Activated CD4-positive, alpha-beta T cell treated with anti-CD3 and anti-CD28 coated beads, Interleukin-2, Interleukin-4, amounts not matched to agents 100 ng/mL and 50 ng/mL, durations not matched to agents 16 hours and 8 hours (primary cell): ENCODE data around the gene SIGLEC10.

Experiments
- DNase-seq: peaks from one replicate; pipeline ENCODE4 v3.0.0-alpha.2; 2020; ENCODE audit warnings: low spot score

Gene SIGLEC10

DNA sequence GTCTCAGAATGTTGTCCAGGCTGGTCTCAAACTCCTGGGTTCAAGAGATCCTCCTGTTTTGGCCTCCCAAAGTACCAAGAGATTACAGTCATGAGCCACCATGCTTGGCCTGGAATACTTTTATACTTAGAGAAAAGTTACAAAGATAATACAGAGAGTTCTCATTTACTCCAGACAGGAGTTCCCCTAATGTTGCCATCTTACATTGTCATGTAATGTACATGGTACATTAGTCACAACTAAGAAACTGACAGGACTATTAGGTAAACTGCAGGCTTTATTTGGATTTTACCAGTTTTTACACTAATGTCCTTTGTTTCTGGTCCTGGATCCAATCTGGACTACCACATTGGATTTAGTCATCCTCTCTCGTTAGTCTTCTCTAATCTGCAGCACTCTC, 24.7 kb downstream of the SIGLEC10 start:
- DNase-seq, result no peak

GRCh38 chr19:51391073-51391611, 26.3 kb downstream of the SIGLEC10 start:
- no peak for DNase-seq

DNA sequence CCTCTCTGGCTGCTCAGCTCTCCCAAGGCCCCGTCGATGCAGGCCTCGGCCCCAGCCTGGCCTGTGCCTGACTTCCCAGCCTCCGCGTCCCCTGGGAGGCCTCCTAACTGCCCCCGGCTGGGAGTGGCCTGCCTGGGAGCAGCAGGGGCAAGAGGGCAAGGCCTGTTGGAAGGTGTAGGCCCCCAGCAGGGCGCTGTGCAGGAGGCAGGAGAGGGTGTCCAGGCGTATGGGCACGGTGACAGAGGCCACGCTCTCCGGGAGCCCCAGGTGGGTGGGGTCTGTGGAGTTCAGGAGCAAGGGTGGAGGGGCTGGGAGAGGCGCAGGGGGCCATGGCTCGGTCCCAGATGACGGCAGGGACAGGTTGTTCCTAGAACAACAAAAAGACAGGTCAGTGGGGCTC, 28.3 kb downstream of the SIGLEC10 start:
- no peak for DNase-seq

DNA sequence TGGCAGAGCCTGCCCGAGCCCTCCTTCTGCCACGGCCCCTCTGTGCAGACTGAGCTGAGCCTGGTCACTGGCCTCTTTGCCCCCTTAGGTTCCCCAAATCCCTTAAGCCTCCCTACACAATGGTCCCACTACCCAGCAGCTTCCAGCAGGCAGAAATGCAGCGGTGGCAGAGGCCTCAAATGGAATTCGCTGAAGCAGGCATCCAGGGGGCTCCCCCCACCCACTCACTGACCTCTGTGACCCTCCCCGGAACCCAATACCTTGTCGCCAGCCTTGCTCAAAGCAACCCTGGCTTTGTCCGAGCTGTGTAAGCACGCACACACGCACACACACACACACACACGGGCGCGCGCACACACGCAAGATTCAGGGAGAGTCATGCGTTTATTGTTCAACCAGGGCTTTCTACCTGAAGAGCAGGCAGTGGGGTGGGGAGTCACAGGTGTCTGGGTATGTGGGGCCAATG, 29.5 kb downstream of the SIGLEC10 start, which contains the start of gene LIM2:
Gene LIM2, minus strand, starts transcription at position 51 of the 466 bp plus-strand sequence. CDS start 531 bp downstream, outside the sequence.
- DNase-seq, result no peak

- no peak for DNase-seq
Observed at GRCh38 chr19:51386882-51387520, 30.4 kb downstream of the SIGLEC10 start.

DNA sequence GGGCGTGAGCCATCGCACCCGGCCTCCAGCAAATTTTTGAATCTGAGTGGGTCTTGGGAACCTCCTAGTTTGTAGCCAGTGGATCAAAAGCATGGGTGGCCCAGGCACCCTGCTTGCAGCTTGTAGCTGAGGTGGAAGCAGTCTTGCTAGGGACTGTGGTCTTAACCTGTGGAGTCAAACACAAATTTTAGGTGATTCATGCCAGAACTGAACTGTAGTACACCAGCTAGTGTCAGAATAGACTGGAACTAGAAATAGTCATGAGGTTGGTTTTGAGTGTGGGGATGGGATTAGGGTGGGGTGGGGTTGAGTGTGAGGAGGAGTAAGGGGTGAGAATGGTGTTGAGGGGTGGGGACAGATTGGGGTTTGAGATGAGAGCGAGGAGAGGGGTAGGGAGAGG, 35.4 kb downstream of the SIGLEC10 start:
- DNase-seq, result no peak

GRCh38 chr19:51380379-51380778, 37.1 kb downstream of the SIGLEC10 start:
- no peak for DNase-seq

GRCh38 chr19:51377422-51377821, 40.0 kb downstream of the SIGLEC10 start:
- DNase-seq, result no peak

- DNase-seq, result peak; percentile 69
Observed at GRCh38 chr19:51375504-51376221, 41.8 kb downstream of the SIGLEC10 start.

DNA sequence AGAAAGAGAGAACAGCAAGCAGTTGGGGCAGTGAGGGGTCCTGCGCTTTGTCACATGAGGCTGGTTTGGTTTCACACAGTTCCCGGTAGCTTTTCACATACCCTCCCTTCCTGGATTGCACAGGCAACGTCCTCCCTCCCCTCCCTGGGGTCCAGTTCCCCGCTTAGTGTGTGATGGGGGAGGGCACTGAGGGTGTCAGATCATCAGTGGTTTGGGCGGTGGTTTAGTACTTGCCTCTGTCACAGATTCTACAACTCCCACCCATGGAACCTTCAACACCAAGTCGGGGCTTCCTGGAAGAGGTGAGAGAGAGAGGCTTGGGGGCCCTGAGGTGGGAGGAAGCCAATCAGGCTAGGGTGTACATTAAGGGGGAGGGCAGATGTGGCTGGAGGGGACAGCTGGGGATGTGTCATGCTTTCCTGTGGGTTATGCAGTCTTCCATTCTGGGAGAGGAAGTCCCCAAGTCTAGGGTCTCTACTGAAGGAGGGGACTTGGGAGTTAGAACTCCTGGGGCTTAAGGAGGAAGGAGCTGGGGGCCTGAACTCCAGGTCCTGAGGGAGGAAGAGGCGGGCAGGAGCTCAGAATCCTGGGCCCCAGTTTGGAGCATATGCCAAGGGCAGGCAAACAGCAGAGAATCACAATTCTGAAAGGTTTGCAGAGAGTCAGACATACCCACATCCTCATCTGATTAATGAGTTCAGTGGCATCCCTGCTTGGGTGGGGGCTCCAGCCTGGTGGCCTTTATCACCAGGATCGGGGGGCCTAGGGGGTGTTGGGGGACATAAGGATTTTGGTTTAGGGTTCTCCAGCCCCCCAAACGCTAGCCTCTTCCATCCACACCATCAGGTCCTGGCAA, 44.6 kb downstream of the SIGLEC10 start, which contains the start of gene NKG7:
Gene NKG7, minus strand, starts transcription at position 6 of the 856 bp plus-strand sequence. CDS start 119 bp downstream, outside the sequence.
- DNase-seq, result peak; percentile 92

DNA sequence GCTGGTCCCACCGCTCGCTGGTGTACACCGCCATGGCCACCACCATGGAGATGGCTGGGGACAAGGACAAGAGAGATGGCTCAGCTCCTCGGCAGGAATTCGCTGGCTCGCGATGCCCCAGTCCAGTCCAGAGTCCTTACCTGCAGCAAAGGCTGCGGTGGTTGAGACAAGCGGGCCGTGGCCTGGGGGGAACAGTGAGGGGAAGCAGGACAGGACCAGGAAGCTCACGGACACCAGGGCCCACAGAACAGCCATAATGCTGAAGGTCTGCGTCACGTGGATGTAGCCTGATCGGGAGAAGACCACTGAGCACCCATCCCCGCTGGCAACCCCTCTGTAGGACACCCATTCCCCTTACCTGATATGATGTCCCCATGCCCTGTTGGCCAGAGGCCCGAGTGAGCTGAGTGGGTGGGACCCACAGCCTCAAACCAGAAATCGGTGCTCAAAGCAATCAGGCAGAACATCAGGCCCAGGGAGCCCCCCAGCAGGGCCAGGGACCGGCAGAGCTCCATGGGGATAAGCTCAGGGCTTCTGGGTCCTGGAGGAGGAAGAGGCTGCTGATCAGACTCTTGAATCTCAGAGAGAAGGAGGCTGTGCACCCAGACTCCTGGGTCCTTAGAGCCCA, 45.3 kb downstream of the SIGLEC10 start:
- no peak for DNase-seq

DNA sequence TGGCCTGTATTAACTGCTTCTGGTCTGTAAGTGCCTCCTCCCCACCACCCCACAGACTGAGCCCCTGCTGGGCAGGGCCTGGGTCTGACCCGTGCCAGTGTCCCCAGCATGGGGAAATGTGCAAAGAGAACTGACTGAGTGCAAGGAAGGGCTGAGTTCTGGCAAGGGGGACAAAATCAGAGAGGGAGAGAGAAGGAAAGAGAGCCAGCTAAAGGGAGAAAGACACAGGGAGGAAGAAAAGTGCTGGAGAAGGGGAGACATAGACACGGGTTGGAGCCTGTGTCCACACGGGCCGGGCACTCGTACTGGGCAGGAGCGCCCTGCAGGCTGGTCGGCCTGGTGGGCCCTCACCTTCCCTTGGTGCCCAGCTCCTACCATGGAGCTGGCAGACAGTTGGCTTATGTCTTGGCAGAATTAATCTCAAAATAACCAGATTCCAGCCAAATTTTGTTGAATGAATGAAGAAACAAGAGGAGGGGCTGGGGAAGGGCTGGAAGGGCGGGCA, 46.2 kb downstream of the SIGLEC10 start:
- DNase-seq, result no peak

GRCh38 chr19:51370230-51370629, 47.2 kb downstream of the SIGLEC10 start:
- DNase-seq, result no peak

- DNase-seq, result no peak
Observed at GRCh38 chr19:51368366-51369282, 48.8 kb downstream of the SIGLEC10 start, which contains the start of gene CLDND2. CLDND2 (minus strand) TSS chr19:51369003; CDS start chr19:51368577, 426 bp downstream.

DNA sequence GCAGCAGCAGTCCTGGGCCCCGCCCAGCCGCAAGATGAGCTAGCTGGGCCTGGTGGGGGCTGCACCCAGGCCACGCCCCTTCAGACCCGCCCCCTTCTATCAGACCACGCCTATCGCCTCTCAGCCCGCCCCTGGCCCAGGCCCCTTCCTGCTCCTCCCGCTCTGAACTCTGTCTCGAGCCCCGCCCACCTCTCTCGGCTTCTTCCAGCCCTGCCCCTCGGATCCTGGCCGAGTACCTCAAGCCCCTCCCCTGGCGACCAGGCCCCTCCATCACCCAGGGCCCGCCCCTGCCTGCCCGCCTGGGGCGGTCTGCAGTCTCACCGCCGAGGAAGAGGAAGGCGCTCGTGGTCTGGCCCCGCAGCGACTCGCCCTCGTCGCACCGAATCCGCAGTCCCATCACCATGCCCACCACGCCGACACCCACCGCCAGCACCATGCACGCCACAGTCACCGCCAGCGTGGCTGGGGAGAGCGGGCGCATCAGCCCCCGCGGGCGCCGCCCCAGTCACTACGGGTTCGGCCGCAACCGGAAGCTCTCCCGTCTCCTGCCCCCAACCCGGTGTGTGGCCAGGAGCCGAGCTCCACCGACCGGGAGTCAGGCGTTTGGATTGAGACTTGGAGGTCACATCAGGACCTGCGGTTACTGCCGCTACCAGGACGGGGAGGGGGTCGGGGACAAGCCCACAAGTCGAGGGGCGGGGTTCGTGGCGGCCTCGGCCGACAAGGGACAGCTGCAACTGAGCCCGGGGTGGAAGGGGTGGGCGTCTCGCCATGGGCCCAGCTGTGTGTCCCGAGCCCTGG, 49.7 kb downstream of the SIGLEC10 start:
- peak; percentile 100 for DNase-seq

- DNase-seq, result no peak
Observed at GRCh38 chr19:51367255-51367564, 50.2 kb downstream of the SIGLEC10 start.

DNA sequence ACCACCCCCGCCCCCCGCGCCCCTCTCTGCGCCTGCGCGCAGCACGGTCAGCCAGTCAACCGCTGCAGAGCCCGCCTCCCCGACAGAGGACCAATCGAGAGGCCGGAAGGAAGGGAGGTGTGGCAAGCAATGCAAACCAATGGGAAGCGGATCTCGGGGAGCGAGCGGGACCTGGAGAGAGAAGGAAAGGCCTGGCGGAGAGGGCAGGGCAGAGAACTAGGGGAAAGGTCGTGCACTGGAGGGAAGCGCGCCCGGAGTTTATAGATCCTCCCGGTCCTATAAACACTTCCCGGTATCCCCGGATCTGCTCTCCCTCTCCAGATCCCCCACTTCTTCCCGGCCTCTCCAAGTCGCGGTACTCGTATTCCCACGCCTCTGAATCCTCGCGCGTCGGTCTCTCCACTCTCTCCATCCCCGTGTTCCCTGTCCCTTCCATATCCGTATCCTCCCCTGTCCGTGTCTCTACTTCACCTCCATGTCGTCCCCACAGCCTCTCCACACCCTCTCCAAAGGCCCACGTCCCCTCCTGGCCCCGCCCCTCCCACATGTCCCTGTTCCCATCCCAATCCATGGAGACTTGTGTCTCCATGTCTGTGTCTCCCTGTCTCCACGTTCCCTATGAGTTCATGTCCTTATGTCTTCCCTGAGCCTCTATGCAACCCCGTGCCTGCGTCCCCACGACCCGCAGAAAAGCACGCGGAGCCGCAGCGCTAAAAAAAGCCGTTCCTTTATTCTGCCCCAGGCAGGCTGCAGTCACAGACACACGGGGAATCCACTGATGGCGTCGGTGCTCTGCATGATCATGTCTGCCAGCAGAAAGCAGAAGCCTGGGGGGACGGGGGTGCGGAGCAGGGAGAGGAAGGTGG, 50.8 kb downstream of the SIGLEC10 start:
- peak; percentile 99 for DNase-seq

DNA sequence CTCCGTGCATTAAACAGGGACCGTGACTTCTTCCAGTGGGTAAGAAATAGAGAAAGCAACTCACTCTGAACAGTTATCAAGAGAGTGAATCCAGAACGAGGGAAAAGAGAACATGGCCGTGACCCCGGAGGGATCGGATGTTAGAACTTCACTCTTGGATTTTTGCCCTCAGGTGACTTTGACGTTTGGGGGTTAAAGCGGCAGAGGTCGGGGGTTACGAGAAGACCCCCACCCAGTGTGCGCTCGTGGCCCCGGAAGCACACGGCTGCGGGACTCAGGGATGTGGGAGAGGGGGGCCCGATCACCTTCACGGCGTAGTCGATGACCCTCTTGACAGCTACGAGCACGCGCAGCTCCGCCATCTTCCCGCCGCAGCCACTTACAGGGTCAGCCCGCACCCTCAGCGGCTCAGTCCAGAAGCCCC, 51.5 kb downstream of the SIGLEC10 start, which contains the start of gene ETFB:
Gene ETFB, minus strand, starts transcription at position 424 of the 424 bp plus-strand sequence. Its CDS starts 62 bp downstream, at position 362.
- DNase-seq, result no peak
